ENCODE measurements around the gene SNRK. TPM values are rescaled to one million over a fixed set of nuclear protein-coding genes. Genes with fewer than 3 reads are reported as not detected.

SNRK gene
- total and polyA plus RNA-seq, 5 donors, result 12.1 to 29.0 (median 27.2) TPM

DNA sequence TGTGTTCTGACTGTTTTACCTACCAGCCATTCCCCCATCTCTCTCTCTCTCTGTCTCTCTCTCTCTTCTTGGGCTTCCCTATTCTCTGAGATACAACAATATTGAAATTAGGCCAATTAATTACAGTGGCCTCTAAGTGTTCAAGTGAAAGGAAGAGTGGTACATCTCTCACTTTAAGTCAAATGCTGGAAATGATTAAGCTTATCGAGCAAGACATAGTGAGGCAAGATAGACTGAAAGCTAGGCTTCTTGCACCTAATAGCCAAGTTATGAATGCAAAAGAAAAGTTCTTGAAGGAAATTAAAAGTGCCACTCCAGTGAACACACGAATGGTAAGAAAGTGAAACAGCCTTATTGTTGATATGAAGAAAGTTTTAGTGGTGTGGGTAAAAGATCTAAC lies 21.3 kb downstream of the SNRK start:
- peaks cover 5% of the 10 kb centered on the region for H3K4me1 ChIP-seq (ENCODE audit: control insufficient read depth, insufficient read depth, low read length)
- H3K27ac ChIP-seq (ENCODE audit: low read length), result no peak overlapping the region
- DNase-seq (no peak), ATAC-seq (no peak)
- no peaks in the 10 kb centered on the region for H3K9me3 ChIP-seq (ENCODE audit: control insufficient read depth, low read length)
- no peak overlapping the region for H3K4me3 ChIP-seq (ENCODE audit: low read length)
- intact Hi-C loops (cut with DNase I), result no loop called here
- 79% methylated on average over 2 of the region's 2 CpGs for WGBS
- no peaks in the 10 kb centered on the region for H3K27me3 ChIP-seq (ENCODE audit: control insufficient read depth, insufficient read depth)

DNA sequence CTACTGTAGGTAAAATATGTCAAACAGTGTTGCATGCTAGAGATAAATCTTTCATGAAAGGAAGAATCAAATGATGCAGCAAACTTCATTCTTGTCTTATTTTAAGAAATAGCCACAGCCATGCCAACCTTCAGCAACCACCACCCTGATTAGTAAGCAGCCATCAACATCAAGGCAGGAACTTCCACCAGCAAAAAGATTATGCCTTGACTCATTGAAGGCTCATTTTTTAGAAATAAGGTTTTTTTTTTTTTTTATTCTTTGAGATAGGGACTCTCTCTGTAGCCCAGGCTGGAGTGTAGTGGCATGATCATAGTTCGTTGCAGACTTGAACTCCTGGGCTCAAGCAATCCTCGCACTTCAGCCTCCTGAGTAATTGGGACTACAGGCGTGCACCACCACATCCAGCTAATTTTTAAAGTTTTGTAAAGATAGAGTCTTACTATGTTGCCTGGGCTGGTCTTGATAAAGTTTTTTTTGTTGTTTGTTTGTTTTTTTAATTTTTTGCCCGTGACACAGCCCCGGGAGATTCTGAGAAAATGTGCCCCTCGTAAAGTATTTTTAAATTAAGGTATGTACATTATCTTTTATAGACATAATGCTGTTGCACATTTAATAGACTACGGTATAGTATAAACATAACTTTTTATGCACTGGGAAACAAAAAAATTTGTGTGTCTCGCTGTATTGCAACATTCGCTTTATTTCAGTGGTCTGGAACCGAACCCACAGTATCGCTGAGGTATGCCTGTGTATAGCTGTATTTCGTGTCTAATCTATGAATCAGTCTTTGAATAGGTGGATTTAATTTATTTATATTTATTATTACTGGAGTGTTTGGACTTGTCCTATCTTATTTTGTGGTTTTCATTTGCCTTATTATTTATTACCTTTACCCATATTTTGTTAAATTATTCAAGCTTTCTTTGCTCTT lies 23.3 kb downstream of the SNRK start:
- no peak overlapping the region for H3K27ac ChIP-seq (ENCODE audit: low read length)
- H3K4me1 ChIP-seq (ENCODE audit: control insufficient read depth, insufficient read depth, low read length), result peaks cover 5% of the 10 kb centered on the region
- H3K9me3 ChIP-seq (ENCODE audit: control insufficient read depth, low read length), result no peaks in the 10 kb centered on the region
- no peak for ATAC-seq
- intact Hi-C loops (cut with DNase I), result no loop called here
- H3K27me3 ChIP-seq (ENCODE audit: control insufficient read depth, insufficient read depth), result no peaks in the 10 kb centered on the region
- no peak overlapping the region for H3K4me3 ChIP-seq (ENCODE audit: low read length)
- WGBS, result 96% methylated on average over 12 of the region's 12 CpGs
- no peak for DNase-seq

DNA sequence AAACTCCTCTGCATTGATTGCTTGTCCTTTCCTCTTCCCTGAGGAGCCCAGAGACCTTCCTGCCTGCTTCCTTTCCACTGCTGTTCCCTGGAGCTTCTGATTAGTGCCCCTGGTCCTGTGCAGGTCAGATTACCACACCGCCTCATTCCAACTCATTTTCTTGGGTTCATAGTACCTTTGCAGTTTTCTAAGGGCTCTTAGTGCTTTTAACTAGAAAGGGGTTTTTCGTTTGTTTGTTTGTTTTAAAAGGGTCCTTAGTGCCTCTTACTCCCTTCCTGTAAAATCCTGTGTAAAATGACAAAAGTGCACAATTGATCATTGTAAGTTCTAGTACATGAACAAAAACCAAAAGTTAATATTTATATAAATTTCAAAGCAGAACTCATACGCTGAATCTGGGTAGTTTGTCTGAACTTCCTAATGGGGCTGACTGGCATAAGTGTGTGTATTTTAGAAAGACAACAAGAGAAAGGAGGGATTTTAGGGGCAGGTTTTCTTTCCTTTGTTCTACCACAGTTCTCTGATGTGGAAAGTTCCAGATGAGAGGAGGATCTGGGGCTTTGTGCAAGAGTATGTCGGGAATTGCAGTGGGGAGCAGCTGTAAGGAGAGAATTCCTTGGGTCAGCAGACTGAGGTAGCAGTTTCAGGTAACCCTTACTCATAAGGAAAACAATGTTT lies 30.6 kb downstream of the SNRK start:
- WGBS, result 69% methylated on average over 4 of the region's 4 CpGs
- H3K27ac ChIP-seq (ENCODE audit: low read length), result no peak overlapping the region
- H3K4me1 ChIP-seq (ENCODE audit: control insufficient read depth, insufficient read depth, low read length), result peaks cover 9% of the 10 kb centered on the region
- H3K9me3 ChIP-seq (ENCODE audit: control insufficient read depth, low read length), result no peaks in the 10 kb centered on the region
- no peak overlapping the region for H3K4me3 ChIP-seq (ENCODE audit: low read length)
- ATAC-seq (peak; percentile 45 to 53), DNase-seq (no peak)
- intact Hi-C loops (cut with DNase I), result no loop called here
- H3K27me3 ChIP-seq (ENCODE audit: control insufficient read depth, insufficient read depth), result no peaks in the 10 kb centered on the region

DNA sequence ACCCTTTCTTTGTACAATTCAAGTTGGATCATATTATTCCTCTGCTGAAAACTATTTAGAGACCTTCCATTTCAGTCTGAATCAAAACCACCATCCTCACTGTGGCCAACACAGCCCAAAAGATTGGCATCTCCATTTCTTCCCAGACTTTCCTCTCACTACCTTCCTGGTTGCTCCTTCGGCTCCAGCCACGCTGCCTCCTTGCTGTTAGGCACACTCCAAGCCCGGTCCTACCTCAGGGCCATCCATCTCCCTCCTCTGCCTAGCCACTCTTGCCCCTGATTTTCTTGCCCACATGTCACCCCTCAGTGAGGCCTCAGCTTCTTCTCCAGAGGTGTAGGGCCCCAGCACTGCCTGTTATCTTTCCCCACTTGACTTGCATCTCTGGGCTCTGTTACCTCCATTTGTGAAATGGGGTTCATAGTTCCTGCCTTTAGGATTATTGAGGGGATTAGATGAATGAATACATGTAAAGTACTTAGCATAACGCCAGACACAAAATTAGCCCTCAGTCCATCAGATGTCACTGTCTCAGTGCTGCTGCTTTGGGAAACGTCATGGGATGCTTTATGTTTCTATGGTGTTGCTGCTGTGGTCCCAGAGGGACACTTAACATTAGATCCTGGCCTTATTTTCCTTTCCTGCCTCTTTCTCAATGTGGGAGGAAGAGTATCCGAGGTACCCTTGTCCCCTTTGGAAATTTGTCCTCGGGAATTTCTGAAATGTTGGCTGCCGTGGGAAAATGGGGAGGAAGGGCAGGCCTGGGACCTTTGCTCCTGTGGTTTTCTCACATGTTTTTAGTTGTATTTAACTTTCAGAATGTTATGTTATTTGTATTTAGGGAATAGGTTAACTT lies 31.3 kb downstream of the SNRK start:
- ATAC-seq (peak; percentile 40 to 67), DNase-seq (no peak)
- intact Hi-C loops (cut with DNase I), result no loop called here
- H3K27me3 ChIP-seq (ENCODE audit: control insufficient read depth, insufficient read depth), result no peaks in the 10 kb centered on the region
- 48% methylated on average over 8 of the region's 8 CpGs for WGBS
- peaks cover 9% of the 10 kb centered on the region for H3K4me1 ChIP-seq (ENCODE audit: control insufficient read depth, insufficient read depth, low read length)
- peak overlapping the region; percentile 37 for H3K27ac ChIP-seq (ENCODE audit: low read length)
- no peak overlapping the region for H3K4me3 ChIP-seq (ENCODE audit: low read length)
- H3K9me3 ChIP-seq (ENCODE audit: control insufficient read depth, low read length), result no peaks in the 10 kb centered on the region

DNA sequence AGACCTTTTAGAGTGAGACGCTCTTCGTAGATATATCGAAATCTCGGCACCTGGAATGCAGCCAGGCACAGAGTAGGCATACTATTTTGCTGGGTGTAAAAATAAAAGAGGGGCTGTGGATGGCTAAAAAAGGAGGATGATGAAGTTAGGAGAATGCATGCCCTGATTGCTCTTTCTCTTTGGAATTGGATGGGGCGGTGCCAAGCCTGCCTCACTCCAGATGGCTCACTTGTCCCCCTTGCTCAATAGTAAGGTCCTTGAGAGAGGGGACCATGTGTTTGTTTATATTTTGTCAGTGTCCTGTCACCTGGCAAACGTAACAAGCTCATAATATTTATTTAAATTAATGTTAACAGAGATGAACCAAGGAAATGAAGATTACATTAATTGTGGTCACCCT lies 33.0 kb downstream of the SNRK start:
- Histone ChIP-seq H3K27me3 (ENCODE audit: control insufficient read depth, insufficient read depth) (no peaks in the 10 kb centered on the region), H3K4me3 (ENCODE audit: low read length) (no peak overlapping the region), H3K27ac (ENCODE audit: low read length) (no peak overlapping the region), H3K9me3 (ENCODE audit: control insufficient read depth, low read length) (no peaks in the 10 kb centered on the region), H3K4me1 (ENCODE audit: control insufficient read depth, insufficient read depth, low read length) (peaks cover 9% of the 10 kb centered on the region)
- WGBS, result 84% methylated on average over 6 of the region's 6 CpGs
- DNase-seq, result peak in 1 of 3 donors; percentile 18
- no peak for ATAC-seq
- intact Hi-C loops (cut with DNase I), result no loop called here

DNA sequence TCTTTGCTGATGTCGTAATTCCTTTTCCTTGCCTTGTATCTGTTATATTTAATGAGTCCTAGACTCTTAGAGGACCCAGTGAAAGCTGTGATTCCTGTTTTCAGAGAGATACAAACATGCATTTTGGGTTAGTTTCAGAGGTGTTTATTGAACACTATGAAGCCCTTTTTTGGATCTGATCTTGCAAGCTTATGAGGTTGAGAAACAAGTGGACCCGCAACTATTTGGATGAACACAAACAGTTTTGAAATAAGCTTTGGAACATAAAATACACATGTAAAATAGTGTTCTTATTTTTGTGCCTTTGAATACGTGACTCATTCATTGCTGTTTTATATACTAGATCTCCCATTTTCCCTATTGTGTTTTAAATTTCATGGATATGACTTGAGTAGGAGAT lies 33.5 kb downstream of the SNRK start:
- no peaks in the 10 kb centered on the region for H3K27me3 ChIP-seq (ENCODE audit: control insufficient read depth, insufficient read depth)
- no peak overlapping the region for H3K4me3 ChIP-seq (ENCODE audit: low read length)
- intact Hi-C loops (cut with DNase I), result no loop called here
- peaks cover 9% of the 10 kb centered on the region for H3K4me1 ChIP-seq (ENCODE audit: control insufficient read depth, insufficient read depth, low read length)
- no peak for DNase-seq
- ATAC-seq, result no peak
- no peaks in the 10 kb centered on the region for H3K9me3 ChIP-seq (ENCODE audit: control insufficient read depth, low read length)
- WGBS, result 86% methylated on average over 3 of the region's 3 CpGs
- no peak overlapping the region for H3K27ac ChIP-seq (ENCODE audit: low read length)

DNA sequence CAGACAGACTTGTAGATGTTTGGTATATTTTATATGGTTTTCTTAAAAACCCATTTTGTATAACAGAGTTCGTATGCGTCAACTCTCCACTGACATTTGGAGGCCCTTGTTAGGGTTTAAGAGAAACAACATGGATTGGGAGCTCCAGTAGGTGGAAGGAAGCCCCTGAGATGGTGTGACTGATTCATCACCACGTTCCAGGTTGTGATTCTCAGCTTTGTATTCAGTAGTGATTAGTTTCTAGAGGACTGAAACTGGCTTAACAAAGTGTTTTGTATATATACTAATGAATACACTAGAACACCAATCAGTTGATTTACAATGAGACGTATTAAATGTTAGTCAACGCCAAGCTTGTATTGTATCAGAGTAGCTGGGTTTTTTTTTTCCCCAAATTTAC lies 33.9 kb downstream of the SNRK start:
- no peak for DNase-seq
- intact Hi-C loops (cut with DNase I), result no loop called here
- Histone ChIP-seq H3K27me3 (ENCODE audit: control insufficient read depth, insufficient read depth) (no peaks in the 10 kb centered on the region), H3K4me3 (ENCODE audit: low read length) (no peak overlapping the region), H3K9me3 (ENCODE audit: control insufficient read depth, low read length) (no peaks in the 10 kb centered on the region), H3K4me1 (ENCODE audit: control insufficient read depth, insufficient read depth, low read length) (peaks cover 9% of the 10 kb centered on the region), H3K27ac (ENCODE audit: low read length) (no peak overlapping the region)
- 91% methylated on average over 5 of the region's 5 CpGs for WGBS
- ATAC-seq, result no peak

DNA sequence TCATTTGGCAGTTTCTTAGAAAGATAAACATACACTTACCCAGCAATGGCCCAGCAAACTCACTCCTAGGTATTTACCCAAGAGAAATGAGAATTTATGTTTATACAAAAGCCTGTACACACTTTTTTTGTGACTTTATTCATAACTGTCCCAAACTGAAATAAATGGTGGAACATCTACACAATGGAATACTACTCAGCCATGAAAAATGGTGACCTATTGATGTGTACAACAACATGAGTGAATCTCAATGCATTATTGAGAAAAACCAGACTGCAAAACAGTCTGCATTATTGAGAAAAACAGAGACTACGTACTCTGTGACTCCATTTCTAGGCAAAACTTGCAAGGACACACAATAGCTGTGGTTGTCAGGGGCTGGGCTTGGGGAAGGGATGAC lies 37.2 kb downstream of the SNRK start:
- Histone ChIP-seq H3K9me3 (ENCODE audit: control insufficient read depth, low read length) (no peaks in the 10 kb centered on the region), H3K4me1 (ENCODE audit: control insufficient read depth, insufficient read depth, low read length) (peaks cover 12% of the 10 kb centered on the region), H3K4me3 (ENCODE audit: low read length) (no peak overlapping the region), H3K27me3 (ENCODE audit: control insufficient read depth, insufficient read depth) (no peaks in the 10 kb centered on the region), H3K27ac (ENCODE audit: low read length) (no peak overlapping the region)
- intact Hi-C loops (cut with DNase I), result no loop called here
- ATAC-seq (no peak), DNase-seq (no peak)
- WGBS, result 99% methylated on average over 1 of the region's 1 CpG

DNA sequence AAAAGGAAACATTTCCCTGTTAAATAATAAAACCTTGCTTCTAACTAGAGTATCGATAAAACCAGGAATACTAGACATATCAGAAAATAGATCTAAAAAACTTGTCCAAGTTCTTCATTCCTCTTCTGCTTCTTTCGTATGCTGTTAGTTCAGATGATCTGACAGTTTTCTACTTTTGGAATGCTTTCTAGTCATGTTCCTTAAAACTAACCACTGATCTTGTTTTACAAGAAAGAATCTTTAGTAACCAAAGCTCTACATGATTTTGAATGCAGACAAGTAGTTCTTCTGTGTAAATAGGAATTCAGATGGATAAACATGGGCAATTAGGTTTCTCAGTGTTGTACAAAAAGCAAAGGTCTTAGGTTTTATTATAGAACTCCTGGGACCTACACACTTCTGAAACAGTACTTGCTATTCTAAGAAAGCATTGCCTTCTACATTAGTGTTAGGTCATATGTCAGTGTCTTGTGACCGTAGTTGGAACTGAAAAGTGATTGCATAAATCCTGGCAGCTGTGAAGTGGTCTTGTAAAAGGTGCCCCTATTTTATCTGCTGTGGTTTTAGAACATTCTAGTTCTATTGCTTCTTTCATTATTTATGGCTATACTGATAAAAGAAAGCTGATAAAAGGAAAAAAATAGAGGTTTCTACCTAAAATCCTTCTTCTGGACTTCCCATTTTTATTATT lies 40.7 kb downstream of the SNRK start:
- Histone ChIP-seq H3K27ac (ENCODE audit: low read length) (no peak overlapping the region), H3K4me1 (ENCODE audit: control insufficient read depth, insufficient read depth, low read length) (peaks cover 9% of the 10 kb centered on the region), H3K4me3 (ENCODE audit: low read length) (no peak overlapping the region), H3K9me3 (ENCODE audit: control insufficient read depth, low read length) (no peaks in the 10 kb centered on the region), H3K27me3 (ENCODE audit: control insufficient read depth, insufficient read depth) (no peaks in the 10 kb centered on the region)
- intact Hi-C loops (cut with DNase I), result no loop called here
- WGBS, result 23% methylated on average over 3 of the region's 3 CpGs
- ATAC-seq, result peak; percentile 70 to 72
- DNase-seq, result no peak

DNA sequence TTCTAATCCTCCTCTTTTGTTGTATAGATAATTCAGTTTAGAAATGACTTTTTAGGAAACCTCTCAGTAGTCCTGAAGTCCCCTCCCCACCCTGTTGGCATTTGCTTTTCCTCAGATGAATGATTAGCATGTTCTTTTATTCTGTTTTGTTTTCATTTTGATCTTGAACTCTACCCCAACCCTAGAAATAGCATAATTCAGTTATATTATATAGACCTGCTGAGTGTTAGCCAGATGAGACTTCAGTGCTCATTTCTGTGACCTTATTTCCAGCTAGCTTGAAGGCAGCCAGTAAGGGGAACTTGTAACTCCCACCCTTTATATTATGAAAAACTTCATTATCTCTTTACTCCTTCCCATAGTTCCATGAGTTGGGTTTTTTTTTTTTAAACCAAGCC lies 41.2 kb downstream of the SNRK start:
- Histone ChIP-seq H3K27ac (ENCODE audit: low read length) (no peak overlapping the region), H3K9me3 (ENCODE audit: control insufficient read depth, low read length) (no peaks in the 10 kb centered on the region), H3K4me1 (ENCODE audit: control insufficient read depth, insufficient read depth, low read length) (peaks cover 9% of the 10 kb centered on the region), H3K4me3 (ENCODE audit: low read length) (no peak overlapping the region), H3K27me3 (ENCODE audit: control insufficient read depth, insufficient read depth) (no peaks in the 10 kb centered on the region)
- intact Hi-C loops (cut with DNase I), result no loop called here
- DNase-seq (no peak), ATAC-seq (peak in 1 of 2 donors; percentile 9)
